PFSK-1 (cell line): ENCODE results near the gene RASGRF1.

Source experiments
- POLR2AphosphoS5 ChIP-seq: IDR thresholded peaks from 2 replicates; pipeline ENCODE4 v1.6.1; 2012; ENCODE audit warnings: low read depth, mild to moderate bottlenecking, control low read depth, low read length, moderate library complexity
- REST ChIP-seq, 2 experiments: IDR thresholded peaks; 2 replicates each; pipeline versions ENCODE4 v1.6.1 to v1.8.0; 2011 to 2012; ENCODE audit warnings: low read depth in 2 of 2, low read length in 2 of 2, control low read depth in 1 of 2, inconsistent platforms in 1 of 2, mild to moderate bottlenecking in 1 of 2, moderate library complexity in 1 of 2; ENCODE audit not compliant: insufficient read depth in 1 of 2
- SIN3A ChIP-seq: IDR thresholded peaks from 2 replicates; pipeline ENCODE4 v1.6.1; 2012; ENCODE audit warnings: mild to moderate bottlenecking, low read length, moderate library complexity, borderline replicate concordance; ENCODE audit not compliant: insufficient read depth

- TF ChIP-seq SIN3A (no peak), POLR2AphosphoS5 (no peak), REST (IDR thresholded peaks at IDR 0.05; ENCODE audit: insufficient read depth in 1 of 2, low read depth in 2 of 2, low read length in 2 of 2) (no peak)
Observed at GRCh38 chr15:79034284-79034683, 56.3 kb downstream of the RASGRF1 start.
